ENCODE data around the gene NFE2. TPM values are rescaled to one million over a fixed set of nuclear protein-coding genes. Genes with fewer than 3 reads are reported as not detected.

NFE2 gene
- total RNA-seq, 2 experiments from 2014 or later = not detected

DNA sequence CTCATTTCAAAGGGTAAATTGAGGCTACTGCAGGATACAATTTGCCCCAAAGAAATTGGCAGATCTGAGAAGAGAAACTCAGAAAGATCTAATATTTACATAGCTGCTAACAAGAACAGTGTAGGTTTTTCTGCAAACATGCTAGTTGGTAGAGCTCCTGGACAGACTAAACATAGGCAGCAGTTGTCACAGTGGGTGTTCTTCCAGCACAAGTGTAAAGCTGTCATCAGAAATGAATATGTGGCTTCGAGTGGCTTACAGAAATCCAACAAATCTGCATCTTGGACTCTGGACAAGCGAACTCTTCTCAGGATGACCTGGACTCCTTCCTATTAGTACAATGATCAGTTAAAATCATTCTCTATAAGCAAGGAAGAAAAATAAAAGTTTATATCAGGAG, 26.8 kb downstream of the NFE2 start:
- Histone ChIP-seq H3K9me2 (ENCODE audit: insufficient read depth, low read length) (no peaks in the 10 kb centered on the region), H3K4me3 (ENCODE audit: low read depth, low read length, poor library complexity, severe bottlenecking) (no peak overlapping the region), H3K36me3 (ENCODE audit: insufficient read depth, low read length) (peaks cover 86% of the 10 kb centered on the region), H3K4me2 (ENCODE audit: low read length) (no peak overlapping the region), H3K79me2 (ENCODE audit: insufficient read depth, low read depth, low read length) (peaks cover 82% of the 10 kb centered on the region), H3K27ac (ENCODE audit: low read depth, low read length, poor library complexity, severe bottlenecking) (no peak overlapping the region), H3K9me3 (ENCODE audit: low read length) (no peaks in the 10 kb centered on the region), H3K4me1 (ENCODE audit: insufficient read depth, low read length, poor library complexity, severe bottlenecking) (peaks cover 29% of the 10 kb centered on the region), H2AFZ (ENCODE audit: low read length) (no peak overlapping the region), H4K20me1 (ENCODE audit: insufficient read depth, low read length) (peaks cover 24% of the 10 kb centered on the region; the same call in 1 of the 2 replicates)
- intact Hi-C loops (cut with micrococcal nuclease; ENCODE audit: unreplicated experiment) = no loop called here
- BruUV-seq (replicated peaks) = no TSS peak
- ChIA-PET CTCF (ENCODE audit: unreplicated experiment) (no interaction called here), POLR2A (interaction anchor here (1.3 to 1.4 kb wide), 2 partner anchors 9 to 16 kb away, joined by 4 to 7 read pairs; no protein-coding TSS in a partner anchor)
- no peak for DNase-seq (ENCODE audit: low spot score)
- TF ChIP-seq, protein P1, sequence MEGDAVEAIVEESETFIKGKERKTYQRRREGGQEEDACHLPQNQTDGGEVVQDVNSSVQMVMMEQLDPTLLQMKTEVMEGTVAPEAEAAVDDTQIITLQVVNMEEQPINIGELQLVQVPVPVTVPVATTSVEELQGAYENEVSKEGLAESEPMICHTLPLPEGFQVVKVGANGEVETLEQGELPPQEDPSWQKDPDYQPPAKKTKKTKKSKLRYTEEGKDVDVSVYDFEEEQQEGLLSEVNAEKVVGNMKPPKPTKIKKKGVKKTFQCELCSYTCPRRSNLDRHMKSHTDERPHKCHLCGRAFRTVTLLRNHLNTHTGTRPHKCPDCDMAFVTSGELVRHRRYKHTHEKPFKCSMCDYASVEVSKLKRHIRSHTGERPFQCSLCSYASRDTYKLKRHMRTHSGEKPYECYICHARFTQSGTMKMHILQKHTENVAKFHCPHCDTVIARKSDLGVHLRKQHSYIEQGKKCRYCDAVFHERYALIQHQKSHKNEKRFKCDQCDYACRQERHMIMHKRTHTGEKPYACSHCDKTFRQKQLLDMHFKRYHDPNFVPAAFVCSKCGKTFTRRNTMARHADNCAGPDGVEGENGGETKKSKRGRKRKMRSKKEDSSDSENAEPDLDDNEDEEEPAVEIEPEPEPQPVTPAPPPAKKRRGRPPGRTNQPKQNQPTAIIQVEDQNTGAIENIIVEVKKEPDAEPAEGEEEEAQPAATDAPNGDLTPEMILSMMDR (conservative IDR thresholded peaks at IDR 0.05; ENCODE audit: low read length) = no peak
- no peak for TF ChIP-seq EZH2phosphoT487 (IDR thresholded peaks at IDR 0.05; ENCODE audit: borderline replicate concordance, low read depth, low read length)

DNA sequence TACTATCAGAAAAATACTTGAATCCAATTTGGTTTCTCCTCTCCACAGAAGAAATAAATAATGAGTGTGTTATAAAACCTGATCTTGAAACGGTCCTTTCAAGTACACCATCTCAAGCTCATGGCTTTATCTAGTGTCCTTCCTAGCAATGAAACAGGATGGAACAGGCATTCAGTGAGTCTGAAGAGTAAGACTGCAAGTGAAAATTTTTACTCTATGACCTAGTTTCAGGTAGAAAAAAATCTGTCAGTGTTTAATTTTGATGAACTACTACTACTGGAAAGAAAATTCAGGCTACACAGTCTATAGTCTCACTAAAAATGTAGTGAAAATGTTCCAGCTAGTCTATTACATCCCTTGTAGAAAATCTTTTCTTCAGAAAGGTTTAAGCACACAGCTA, 28.6 kb downstream of the NFE2 start:
- intact Hi-C loops (cut with micrococcal nuclease; ENCODE audit: unreplicated experiment) = no loop called here
- Histone ChIP-seq H3K4me2 (ENCODE audit: low read length) (no peak overlapping the region), H4K20me1 (ENCODE audit: insufficient read depth, low read length) (peaks cover 15% of the 10 kb centered on the region; the same call in 1 of the 2 replicates), H3K4me1 (ENCODE audit: insufficient read depth, low read length, poor library complexity, severe bottlenecking) (peaks cover 18% of the 10 kb centered on the region), H3K9me3 (ENCODE audit: low read length) (no peaks in the 10 kb centered on the region), H3K4me3 (ENCODE audit: low read depth, low read length, poor library complexity, severe bottlenecking) (no peak overlapping the region), H2AFZ (ENCODE audit: low read length) (no peak overlapping the region), H3K9me2 (ENCODE audit: insufficient read depth, low read length) (no peaks in the 10 kb centered on the region), H3K36me3 (ENCODE audit: insufficient read depth, low read length) (peaks cover 82% of the 10 kb centered on the region), H3K79me2 (ENCODE audit: insufficient read depth, low read depth, low read length) (peaks cover 66% of the 10 kb centered on the region), H3K27ac (ENCODE audit: low read depth, low read length, poor library complexity, severe bottlenecking) (no peak overlapping the region)
- TF ChIP-seq, protein P1 (conservative IDR thresholded peaks at IDR 0.05; ENCODE audit: low read length) = no peak
- TF ChIP-seq EZH2phosphoT487 (IDR thresholded peaks at IDR 0.05; ENCODE audit: borderline replicate concordance, low read depth, low read length) = no peak
- DNase-seq (ENCODE audit: low spot score) = no peak
- POLR2A ChIA-PET = no interaction called here
- CTCF ChIA-PET (ENCODE audit: unreplicated experiment) = no interaction called here
- no TSS peak for BruUV-seq (replicated peaks)

DNA sequence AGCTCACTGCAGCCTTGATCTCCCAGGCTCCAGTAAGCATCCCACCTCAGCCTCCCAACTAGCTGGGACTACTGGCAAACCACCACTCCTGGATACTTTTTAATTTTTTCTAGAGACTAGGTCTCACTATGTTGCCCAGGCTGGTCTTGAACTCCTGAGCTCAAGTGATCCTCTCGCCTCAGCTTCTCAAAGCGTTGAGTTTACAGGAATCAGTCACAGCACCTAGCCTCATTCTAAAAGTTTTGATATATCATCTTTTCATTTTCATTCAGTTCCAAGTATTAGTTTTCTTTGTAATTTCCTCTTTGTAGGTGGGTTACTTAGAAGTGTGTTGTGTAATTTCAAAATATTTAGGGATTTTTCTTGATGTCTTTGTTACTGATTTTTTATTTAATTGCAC, 30.5 kb downstream of the NFE2 start:
- 0 out of 2 replicates have a peak, but pooled peaks cover 7% of the 10 kb centered on the region for H4K20me1 ChIP-seq (ENCODE audit: insufficient read depth, low read length)
- ChIA-PET POLR2A (no interaction called here), CTCF (ENCODE audit: unreplicated experiment) (no interaction called here)
- intact Hi-C loops (cut with micrococcal nuclease; ENCODE audit: unreplicated experiment) = no loop called here
- no peaks in the 10 kb centered on the region for H3K4me1 ChIP-seq (ENCODE audit: insufficient read depth, low read length, poor library complexity, severe bottlenecking)
- H3K9me3 ChIP-seq (ENCODE audit: low read length) = no peaks in the 10 kb centered on the region
- no peak overlapping the region for H2AFZ ChIP-seq (ENCODE audit: low read length)
- H3K79me2 ChIP-seq (ENCODE audit: insufficient read depth, low read depth, low read length) = peaks cover 59% of the 10 kb centered on the region
- TF ChIP-seq EZH2phosphoT487 (IDR thresholded peaks at IDR 0.05; ENCODE audit: borderline replicate concordance, low read depth, low read length) = no peak
- TF ChIP-seq, protein P1 (conservative IDR thresholded peaks at IDR 0.05; ENCODE audit: low read length) = no peak
- peaks cover 70% of the 10 kb centered on the region for H3K36me3 ChIP-seq (ENCODE audit: insufficient read depth, low read length)
- no peak for DNase-seq (ENCODE audit: low spot score)
- no TSS peak for BruUV-seq (replicated peaks)
- no peak overlapping the region for H3K4me3 ChIP-seq (ENCODE audit: low read depth, low read length, poor library complexity, severe bottlenecking)
- H3K27ac ChIP-seq (ENCODE audit: low read depth, low read length, poor library complexity, severe bottlenecking) = no peak overlapping the region
- H3K9me2 ChIP-seq (ENCODE audit: insufficient read depth, low read length) = no peaks in the 10 kb centered on the region
- no peak overlapping the region for H3K4me2 ChIP-seq (ENCODE audit: low read length)
